HG02884 (cell line): Measurements from ENCODE around the gene SECISBP2L.

ENCODE experiments used
- ATAC-seq: cut with Tn5 transposase; IDR thresholded peaks from one replicate; pipeline ENCODE4 v1.9.1; 2021; ENCODE audit warnings: mild to moderate bottlenecking, moderate library complexity; ENCODE audit not compliant: unreplicated experiment

SECISBP2L gene

DNA sequence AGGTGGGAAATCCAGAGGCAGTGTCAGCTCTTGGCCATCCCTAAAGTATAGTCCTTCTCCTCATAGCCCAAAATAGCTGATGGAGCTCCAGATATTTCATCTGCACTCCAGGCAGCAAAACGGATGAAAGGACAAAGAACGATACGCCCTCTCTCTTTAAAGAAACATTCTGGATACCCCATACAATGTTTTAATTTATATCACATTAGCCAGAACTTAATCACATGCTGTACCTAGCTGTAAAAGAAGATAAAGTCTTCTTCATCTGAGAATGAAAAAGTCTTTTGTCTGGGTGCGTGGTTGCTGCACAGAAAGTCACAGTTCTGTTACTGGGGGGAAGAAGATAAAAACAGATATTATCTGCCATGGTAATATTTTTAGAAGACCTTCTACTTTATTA is 78.2 kb downstream of the SECISBP2L start:
- ATAC-seq, result no peak

DNA sequence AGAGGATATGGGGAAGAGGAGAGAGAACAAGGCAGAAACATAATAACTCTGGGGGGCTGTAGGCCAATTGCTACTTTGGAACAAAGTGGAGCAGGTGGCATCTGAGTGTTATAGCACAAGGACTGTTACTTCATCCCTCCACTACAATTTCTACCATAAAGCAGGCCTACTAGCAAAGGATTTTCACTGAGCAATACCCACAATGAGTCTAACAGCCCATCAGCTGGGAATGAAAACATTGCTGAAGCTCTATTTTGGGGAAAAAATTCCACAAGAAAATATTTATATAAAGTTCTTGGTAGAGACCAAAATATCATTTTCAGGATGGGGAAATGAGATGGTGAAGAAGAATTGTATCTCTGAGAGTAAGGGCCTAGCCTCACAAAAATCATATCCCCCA is 78.9 kb downstream of the SECISBP2L start:
- ATAC-seq, result no peak

DNA sequence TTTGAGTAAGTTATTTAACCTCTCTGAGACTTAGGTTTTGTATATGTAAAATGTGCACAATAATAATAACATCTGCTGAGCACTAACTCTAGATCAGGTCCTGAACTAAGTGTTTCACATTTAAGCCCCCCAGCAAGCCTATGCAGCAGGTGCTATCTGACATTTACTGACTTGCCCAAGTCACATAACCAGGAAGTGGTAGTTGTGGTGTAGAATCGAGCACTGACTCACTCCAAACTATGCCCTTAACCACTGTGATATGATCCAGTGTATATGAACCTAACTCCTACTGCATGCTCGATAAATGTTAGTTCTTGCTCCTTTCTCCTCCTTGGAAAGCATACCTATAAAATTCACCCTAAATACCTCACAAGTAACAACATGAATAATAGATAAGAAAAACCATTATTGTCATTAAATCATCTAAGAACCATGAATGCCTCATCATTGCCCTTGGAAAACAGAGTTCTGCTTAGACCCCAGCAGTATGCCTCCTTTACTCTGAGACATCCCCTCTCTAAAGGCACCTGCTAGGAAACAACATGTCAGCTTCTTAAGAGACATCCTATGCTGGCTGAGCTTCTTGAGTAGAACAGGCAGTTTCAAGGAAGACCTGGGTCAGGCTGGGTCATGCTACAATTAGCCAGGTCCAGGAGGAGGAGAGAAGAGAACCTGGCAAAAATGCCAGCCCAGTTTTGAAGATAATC is 79.5 kb downstream of the SECISBP2L start:
- peak; percentile 71 for ATAC-seq

DNA sequence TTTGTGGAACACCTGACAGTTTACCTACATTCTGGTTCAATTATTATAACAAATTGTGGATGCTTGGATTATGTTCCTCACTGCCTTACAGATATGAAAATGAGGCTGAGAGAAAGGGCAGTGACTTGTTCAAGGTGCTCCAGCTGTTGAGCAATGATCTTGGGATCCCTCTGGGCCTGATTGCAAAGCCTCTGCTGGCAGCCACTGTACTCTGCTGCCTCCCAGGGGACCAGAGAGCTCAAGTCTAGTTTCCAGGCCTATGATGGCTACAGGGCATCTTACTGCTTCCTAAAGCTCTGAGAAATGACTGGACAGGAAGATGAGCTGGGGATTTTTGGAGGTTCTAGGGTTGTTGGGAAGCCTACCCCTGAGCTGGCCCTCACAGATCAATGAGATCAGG is 80.3 kb downstream of the SECISBP2L start:
- ATAC-seq, result no peak

DNA sequence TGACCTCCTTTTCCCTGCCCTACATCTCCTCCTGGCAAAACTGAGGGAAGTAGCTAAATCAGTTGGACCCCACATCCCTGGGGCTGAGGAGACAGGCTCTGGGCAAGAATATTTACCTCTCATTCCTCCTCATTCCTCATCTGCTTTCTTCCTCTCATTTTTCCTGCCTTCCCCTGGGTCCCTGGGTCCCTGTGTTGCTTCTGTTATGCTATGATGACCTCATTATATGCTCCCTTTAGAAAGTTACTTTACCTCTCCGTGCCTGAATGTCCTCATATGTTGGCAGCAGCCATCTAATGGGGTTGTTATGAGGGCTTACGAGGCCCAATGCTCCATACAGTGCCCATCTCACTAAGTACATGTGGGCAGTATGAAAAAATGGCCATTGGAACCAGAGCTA is 81.3 kb downstream of the SECISBP2L start:
- no peak for ATAC-seq

DNA sequence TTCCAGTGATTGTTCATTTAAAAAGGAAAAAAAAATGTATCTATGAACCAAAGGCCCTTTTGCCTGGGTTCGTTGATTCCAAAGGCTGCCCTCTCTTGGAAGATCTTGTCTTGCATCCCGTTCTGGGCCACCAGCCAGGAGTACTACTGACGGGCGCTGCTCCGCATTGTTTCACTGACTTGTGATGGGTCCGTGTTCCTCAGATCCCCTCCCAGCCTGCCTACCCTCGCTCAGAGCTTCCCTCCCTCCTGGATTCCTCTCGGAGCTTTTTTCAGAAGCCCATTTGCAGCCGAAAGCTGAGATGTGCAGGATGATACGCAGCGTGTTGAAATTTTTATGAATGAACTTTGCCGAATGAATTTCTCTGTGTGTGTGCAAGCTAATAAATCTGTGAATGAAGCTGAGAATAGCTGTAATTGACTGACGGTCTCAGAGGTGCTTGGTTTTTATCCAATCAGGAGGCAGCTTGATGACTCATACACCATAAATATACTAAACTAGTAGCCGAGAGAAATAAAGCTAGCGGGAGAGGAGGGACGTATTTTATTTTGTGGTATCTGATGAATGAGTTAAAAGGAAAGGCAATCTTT is 82.6 kb downstream of the SECISBP2L start, which contains the start of gene SHC4:
Gene SHC4, minus strand, starts transcription at position 396 of the 590 bp plus-strand sequence. CDS start 904 bp downstream, outside the sequence.
- no peak for ATAC-seq

DNA sequence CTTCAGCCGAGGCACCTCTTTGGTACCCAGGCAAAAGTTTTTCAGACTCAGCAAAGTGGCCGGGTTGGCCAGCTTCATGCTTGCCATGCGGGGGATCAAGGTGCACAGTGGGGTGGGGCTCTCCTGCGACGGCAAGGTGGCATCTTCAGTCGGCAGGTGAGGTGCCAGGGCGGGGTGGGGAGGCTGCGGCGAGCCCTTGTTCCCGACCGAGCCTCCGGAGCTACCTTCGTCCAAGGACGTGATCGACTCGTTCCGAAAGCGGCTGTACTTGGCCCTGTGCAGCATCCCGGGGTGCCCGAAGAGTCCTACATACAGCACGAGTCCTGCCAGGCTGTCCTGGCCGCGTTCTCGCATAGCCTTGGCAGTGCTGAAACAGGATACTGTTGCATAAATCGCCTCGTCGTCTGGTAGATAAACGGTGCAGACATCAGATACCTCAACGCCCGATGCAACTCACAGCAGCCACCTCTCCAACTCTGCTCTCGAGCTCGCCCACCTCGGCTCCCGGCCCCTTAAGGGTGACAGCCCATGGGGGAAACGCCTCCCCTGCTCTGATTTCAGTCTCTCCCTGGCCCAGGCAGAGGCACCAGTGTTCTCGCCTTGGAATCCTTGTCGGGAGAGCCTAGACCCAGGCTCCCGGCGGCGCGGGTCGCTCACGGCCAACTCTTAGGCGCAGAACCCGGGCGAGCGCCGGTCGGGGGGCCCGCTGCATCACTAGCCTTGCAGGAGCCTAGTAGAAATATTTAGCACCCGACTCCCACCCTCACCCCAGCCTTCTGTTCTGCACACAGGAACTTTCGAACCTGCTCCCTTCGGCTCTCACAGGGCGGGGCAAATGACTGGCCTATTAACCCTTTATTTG is 83.4 kb downstream of the SECISBP2L start:
- no peak for ATAC-seq

DNA sequence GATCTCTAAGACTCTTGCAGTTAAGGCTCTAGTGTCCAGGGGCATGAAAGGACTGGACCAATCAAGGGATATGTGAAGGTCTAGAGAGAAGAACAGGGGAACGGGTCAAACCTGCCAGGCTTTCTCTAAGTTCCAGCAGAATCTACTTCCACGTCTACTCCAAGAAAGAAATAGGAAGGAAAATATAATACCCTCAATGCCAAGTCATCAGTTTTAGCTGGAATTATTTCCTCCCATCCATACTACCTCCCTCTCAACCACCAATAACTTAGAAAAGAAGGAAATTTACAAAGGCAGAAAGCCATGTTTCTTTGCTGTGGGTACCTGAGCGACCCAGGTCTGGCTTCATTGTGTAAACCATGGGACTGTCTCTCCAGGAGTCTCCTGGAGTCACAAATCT is 90.3 kb downstream of the SECISBP2L start:
- no peak for ATAC-seq

DNA sequence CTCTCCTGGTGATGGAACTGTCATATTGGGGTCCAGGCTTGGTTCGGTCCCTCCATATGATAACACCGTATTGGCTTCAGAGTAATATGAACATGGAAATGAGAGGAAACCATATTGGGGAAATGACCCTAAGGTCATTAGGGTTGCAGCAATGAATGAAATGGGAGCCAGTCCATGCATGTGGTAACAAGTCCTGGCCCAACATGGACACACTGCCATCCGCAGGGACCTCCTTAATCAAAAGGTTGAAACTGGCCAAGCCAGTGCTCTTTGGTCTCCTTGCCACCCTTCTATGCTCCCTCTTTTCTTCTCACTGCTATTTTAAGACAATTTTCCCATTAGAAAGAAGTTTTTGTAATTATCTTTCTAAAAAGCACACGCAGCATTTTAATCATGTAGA is 90.9 kb downstream of the SECISBP2L start:
- no peak for ATAC-seq

DNA sequence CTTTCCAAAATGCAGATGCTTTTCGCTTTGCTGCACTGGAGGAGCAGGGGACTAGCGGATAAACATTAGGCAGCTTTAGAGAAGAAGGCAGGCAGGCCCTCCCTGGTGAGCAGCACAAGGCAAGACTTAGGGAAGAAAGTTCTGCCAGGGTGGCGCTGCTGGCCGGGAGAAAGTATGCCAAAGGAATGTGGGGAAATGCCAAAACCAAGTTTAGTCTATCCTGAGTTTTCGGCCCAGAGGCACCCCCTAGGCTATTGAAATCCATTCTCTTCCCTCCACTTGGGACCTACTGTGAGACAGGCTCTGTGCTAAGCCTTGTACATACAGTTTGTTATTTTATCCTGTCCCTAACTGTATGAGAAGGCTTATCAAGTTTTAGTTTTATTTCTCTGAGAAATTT is 91.7 kb downstream of the SECISBP2L start:
- no peak for ATAC-seq

DNA sequence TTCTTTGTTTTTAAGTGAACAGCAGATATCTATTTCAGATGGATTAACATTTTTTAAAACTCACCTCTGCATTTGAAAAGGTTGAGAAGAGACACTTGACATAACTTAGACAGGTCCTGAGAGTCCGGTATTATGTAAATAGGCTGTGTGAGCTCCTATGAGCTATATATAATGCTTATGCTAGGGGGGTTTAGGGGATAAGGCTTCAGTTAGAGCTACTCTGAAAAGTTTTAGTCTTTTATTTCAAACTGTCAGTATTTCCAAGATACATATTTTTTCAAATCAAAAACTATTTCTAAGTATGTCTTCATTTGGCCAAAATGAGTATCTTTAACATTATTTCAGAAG is 99.4 kb downstream of the SECISBP2L start:
- ATAC-seq, result no peak

DNA sequence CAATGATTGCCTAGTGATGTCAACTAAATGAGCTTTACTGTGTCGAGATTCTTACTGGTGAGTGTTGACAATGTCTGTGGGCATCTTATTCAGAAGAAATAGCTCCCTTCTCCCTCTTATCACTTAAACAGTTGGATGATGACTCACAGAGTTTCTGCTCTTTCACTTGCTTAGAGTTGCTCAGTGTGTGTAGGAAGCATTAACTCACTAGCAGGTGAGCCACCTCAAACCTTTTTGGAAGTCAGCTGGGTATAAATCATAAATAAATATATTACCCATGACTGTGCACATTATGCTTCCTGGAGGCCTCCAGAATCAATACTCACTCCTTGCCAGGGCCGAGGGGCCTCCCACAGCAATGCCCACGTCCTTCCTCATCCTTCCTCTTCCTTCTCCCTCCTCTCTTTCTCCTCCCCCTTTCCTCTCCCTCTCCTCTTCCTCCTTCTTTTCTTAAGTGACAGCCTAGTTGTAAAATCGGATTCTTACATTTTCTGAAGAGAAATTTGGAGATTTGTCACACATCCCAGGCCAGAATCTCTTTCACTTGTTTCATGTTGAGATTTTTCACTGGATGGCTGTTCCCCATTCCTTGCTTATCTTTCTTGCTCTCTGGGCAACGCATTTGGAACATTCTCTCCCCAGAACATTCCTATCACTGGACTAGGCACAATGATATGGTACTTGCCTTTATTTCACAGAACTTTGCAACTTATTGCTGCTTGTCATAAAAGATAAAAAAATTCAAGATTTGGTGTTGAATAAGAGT is 100.0 kb downstream of the SECISBP2L start:
- ATAC-seq, result no peak

DNA sequence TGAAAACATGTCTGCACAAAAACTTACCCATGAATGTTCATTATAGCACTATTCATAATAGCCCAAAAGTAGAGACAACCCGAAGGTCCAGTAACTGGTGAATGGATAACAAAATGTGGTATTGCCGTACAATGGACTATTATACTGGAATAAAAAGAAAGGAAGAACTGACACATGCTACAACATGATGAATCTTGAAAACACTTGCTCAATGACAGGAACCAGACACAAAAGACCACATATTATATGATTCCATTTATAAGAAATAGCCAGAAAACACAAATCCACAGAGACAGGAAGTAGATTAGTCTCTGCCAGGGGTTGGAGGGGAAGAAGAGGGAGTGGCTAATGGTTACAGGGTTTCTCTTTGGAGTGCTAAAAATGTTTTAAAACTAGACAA is 100.9 kb downstream of the SECISBP2L start:
- ATAC-seq, result no peak

DNA sequence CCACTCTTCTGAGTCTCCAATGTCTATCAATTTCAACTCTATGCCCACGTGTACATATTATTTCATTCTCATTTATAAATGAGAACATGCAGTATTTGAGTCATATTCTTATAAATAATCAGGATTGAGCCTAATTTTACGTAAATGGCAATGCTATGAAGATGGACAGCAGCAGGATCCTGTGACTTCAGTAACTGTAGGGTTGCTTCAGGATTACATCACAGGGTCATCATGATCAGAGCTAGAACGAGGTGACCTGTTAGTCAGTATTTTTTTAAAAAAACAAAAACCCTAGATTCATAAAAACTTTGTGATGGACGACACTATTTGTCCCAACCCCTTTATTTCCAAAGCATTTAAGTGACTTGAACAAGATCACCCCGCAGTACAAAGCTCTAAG is 104.3 kb downstream of the SECISBP2L start:
- no peak for ATAC-seq

DNA sequence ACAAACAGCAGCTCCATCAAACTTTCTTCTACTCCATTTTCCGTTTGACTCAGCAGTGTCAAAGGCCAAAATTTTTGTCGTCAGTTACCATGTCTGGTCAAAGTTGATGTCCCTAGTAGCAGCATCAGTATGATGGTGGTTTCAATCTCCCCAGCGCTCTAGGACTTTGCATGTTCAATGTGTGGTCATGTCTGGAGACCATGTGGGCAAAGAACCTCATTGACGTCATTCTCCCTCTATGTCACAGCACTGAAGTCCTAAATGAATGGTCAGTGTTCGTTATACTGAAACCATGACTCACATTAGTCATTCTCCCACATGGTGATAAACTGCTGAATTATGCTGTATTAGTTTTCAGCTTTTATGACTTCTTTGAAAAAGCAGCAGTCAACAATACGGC is 105.7 kb downstream of the SECISBP2L start:
- peak; percentile 84 for ATAC-seq

DNA sequence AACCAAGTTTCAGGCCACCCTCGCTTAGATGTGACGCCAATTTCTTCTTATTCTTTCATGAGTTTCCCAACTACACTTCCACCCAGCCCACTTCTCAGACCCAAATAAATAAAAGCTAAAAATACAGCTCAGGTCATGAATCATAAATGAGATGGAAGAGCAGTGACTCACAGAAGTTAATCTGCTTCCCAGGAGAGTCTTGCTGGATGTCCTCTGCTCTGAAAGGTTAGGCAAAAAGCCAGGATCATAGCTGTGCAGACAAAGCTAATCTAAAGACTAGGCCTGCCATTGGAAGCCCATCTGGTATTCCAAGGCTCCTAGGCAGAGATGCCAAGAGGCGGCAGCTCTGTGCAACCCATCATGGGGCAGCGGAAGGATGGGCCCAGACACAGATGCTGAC is 106.6 kb downstream of the SECISBP2L start:
- no peak for ATAC-seq
